GM21367 (cell line): ENCODE measurements around the gene ETV6.

ENCODE experiments used
- ATAC-seq: cut with Tn5 transposase; IDR thresholded peaks from one replicate; pipeline ENCODE4 v1.9.1; 2021; ENCODE audit not compliant: unreplicated experiment

The ETV6 gene

DNA sequence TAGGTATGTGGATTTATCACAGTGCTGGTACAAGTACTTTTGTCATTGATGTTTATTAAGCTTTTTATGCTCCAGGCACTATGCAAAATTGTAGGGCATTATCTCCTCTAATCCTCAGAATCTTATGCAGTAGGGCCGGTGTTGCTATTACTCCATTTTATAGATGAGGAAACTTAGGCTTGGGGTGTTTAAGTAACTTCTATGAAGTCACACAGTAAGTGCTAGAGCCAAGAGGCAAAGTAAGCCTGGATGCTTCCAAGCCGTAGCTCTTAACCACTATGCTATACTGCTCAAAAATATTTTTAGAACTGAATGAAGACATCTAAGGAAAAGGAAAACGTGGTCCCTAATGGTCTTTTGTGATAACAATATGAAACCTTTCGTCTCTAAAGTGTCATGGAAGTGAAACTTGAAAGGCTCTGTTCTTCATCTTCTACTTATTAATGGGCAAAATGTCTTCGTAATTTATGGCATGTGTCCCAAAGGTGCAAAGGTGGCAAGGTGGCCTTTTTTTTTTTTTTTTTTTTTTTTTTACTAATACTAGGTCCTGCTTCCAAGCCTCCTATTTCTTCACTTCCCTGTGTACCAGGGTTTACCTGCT is 85.2 kb downstream of the ETV6 start:
- no peak for ATAC-seq

- ATAC-seq, result no peak
These were observed 89.0 kb downstream of the ETV6 start for GRCh38 chr12:11738450-11738849.

DNA sequence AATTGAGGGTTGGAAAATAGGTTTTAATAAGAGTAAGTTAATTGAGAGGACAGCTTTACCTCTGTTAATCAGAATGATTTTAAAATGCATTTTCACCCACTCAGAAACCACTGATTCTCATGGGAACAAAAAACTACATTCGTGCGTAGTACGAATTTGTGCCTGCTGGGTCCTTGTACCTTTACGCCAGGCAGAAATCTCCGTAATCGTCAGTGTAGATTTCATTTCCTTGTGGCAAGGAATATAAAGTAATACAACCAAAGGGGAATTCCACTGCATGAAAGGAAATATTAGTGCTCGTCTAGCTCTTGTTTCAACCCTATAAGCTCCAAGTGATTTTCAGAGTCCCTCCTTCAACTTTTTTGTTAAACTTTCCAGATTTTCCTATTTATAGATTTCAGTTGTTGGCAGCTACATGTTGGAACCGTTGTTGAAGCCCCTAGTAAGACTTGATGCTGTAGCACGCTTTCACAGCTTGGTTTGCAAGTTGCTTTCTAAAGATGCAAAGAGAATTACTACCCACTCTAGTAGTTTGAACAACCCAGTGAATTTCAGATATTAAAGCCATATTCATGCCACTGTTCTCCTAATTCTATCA is 90.6 kb downstream of the ETV6 start:
- ATAC-seq, result no peak

- no peak for ATAC-seq
These were observed 92.1 kb downstream of the ETV6 start for GRCh38 chr12:11741434-11742092.

DNA sequence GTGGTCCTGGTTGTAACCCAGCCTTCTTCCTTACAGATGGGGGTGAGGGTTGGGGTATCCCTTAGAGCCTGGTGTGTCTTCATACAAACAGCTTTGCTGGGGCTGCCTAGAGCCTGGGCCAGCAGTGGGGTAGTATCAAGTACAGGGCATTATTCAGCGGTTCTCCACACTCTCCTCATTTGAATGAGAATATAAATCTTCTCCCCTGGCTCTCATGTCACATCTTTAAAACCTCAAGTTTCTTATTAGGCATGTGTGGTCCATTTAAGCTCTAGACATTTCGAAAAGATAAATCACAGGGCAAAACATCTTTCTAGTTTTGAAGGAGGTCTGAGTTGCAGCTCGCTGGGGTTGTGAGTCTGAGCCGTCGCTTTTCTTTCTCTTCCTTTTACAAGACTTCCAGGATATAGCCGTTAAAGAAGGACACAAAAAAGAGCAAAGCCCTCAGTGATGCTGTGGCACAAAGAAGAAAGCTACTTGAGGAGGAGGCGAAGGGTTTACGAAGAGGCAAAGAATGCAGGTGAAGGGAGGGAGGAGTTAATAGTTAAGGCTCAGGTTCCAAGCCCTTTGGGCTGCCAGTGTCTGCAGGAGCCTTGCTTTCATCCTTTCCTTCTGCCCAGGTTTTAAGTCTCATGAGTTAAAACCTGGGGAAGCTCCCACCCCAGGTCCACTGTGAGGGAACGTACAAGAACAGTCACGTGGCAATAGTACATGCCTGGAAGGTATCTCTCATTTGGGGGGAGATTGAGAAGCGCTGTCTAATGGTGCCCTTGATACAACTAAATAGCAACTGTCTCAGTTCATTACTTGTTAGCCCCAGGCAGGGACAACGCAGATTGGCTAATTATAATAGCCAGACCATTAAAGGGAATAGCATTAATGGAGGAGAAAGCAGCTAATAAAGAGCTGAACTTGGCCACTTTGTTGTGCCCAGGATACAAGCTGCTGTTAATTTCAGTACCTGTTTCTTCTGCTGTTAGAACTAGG is 94.2 kb downstream of the ETV6 start:
- ATAC-seq, result no peak

DNA sequence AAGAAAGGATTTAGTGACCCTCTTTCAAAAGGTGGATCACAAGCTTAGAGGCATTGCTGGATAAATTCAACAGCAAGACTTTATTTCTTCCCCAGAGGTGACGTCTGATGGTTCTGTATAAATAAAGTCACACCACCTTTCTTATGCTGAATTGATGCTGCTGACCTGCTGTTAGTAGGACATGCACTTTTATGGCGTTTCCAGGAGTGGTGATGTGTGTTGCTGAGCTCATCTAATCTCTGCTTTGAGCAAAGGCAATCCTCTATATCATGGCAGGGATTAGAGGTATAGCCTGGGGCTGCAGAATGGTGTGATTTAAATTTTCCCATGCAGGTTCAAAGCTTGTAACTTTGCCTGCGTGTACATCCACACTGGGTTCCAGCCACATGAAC is 94.9 kb downstream of the ETV6 start:
- no peak for ATAC-seq

- ATAC-seq, result no peak
These were observed 95.6 kb downstream of the ETV6 start for GRCh38 chr12:11745113-11745512.

DNA sequence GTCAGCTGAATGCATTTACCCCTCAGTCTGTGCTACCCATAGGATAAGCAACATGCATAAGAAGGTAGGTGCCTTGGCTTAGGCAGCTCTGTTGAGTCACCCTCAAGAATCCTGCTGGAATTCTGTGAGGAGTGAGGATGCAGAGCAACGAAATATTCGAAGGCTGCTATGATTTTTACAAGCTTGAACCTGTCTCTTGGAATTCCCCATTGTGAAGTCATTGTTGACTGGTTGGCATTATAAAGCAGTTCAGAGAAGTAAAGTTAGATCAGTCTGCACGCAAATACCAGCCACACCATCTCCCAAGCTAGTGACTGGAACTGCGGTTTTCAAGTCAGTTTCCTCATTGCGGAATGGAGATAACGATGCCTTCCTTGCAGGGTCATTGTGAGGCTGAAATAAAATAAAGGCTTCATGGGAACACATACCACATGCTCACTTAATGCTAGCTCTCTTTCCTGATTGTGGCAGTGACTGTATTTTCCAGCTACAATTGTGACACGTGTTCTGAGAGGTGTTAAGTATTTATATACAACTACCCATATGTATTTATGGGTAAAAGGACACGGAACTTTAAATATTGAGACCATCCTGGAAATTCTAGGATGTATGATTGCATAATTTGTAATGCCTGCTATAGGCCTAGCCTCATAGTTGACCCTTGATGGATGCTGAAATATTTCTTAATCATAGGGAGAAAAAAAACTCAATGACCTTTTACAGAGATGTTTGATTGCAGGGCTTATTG is 96.7 kb downstream of the ETV6 start:
- ATAC-seq, result peak; percentile 32

- no peak for ATAC-seq
These were observed 97.7 kb downstream of the ETV6 start for GRCh38 chr12:11746940-11747716.

DNA sequence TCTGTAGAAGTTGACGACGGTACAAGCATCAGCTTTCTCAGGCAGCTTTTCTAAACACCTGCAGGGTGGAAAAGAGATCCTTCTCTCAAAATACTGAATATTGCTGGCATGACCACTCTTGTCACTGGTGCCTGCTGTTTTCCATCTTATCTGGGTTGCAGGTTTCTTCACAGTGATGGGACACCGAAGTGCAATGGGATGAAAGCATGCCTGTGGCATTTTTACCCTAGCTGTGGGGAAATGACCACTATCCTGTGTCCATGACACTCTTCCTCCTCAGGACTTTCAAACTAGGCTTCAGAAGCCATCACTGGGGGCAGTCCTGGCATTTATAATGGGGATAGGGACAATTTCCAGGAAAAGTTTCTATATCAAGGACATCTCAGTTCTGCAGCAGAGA is 98.5 kb downstream of the ETV6 start:
- no peak for ATAC-seq

DNA sequence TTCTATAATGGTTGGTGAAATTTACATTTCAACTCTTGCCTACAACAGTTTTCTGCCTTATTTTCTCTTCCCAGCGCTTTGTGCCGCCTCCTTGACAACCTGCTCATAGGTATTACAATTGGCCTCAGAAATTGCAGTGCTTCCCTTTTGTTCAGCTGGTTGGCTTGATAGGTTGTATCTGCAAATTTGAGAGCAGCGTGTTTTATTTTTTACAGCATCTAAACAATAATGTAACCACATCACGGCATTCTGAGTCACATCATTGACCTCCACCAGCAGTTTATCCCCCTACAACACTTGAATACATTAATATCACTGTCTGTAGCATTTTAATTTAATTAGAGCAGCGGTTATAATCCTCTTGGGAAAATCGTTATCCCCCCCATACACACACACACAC is 99.4 kb downstream of the ETV6 start:
- no peak for ATAC-seq

- ATAC-seq, result peak; percentile 38
These were observed 100.6 kb downstream of the ETV6 start for GRCh38 chr12:11749943-11750690.

DNA sequence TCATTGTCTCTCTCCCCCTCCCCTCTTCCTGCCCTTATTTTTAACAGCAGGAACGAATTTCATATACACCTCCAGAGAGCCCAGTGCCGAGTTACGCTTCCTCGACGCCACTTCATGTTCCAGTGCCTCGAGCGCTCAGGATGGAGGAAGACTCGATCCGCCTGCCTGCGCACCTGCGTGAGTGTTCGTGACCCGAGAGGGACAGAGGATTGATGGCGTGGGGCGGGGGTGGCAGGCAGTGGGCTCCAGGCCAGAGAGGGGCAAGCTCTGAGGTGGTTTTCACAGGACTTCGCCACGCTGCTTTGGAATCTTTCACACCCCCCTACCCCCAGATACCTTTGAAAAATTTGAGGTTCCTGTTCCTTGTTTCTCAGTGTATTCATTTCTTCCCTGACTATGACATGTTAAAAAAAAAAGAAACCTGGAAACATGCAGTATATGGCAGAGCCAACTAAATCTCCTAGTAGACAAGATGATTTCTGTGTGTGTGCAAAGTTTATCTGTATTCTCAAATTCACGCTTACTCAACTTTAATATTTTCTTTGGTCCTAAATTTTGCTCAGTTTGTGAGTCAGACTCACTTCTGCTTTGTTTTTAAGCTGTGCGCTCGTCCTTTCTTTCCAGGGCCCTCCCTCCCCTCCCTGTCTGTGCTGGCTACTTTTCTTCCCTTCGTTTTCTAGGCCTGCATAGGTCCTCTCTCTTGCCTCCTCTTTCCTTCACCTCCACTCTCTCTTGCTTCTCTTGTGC is 103.1 kb downstream of the ETV6 start:
- no peak for ATAC-seq

- no peak for ATAC-seq
These were observed 103.7 kb downstream of the ETV6 start for GRCh38 chr12:11753150-11753499.

- ATAC-seq, result no peak
These were observed 104.4 kb downstream of the ETV6 start for GRCh38 chr12:11753826-11754225.

DNA sequence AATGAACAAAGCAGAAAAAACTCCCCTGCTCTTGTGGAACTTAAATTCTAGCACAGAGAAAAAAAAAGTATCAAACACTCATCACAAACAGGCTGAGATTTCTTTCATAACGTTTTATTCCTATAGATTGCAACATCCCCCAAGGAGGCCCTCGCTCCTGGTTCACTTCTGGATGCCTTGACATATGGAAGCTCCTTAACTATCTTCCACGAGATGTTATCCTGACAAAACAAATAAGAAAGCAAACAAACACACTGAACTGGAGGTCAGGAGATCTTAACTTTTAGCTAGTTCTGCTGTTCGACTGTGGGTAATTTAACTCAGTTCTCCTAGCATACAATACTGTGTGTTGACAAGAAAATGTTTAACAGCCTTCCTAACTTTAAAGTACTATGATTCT is 104.8 kb downstream of the ETV6 start:
- no peak for ATAC-seq

GRCh38 chr12:11755302-11755930 is 105.9 kb downstream of the ETV6 start:
- ATAC-seq, result no peak

DNA sequence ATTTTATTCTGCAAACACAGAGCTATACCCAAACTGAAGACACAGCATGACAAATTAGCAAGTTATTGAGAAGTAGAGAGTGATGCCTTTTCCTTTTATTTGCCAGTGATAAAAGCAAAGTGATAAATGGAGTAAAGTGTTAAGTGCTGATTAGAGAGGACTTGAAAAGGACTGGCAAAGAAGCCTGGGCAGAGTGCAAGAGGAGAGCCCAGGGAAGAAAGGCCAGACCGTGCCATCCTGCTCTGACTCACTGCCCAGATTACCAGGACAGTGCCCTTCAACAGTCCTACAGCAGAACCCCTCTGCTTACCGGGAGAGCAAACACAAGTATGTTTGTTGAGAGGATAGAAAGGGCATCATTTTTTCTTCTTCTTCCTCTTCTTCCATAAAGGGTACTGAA is 106.5 kb downstream of the ETV6 start:
- ATAC-seq, result no peak
